Mesodermal cell (in vitro differentiated cells): Measurements from ENCODE around the gene GPR18. TPM values are rescaled to one million over a fixed set of nuclear protein-coding genes. Genes with fewer than 3 reads are reported as not detected.

Source experiments
- H3K27ac ChIP-seq: 2 replicates; pipeline ENCODE4 v1.7.0; 2013; ENCODE audit warnings: mild to moderate bottlenecking, low read depth, low read length, moderate library complexity; ENCODE audit not compliant: severe bottlenecking
- H3K36me3 ChIP-seq: 2 replicates; pipeline ENCODE4 v1.7.1; 2013; ENCODE audit warnings: mild to moderate bottlenecking, low read length, moderate library complexity; ENCODE audit not compliant: control insufficient read depth, insufficient read depth
- H3K4me1 ChIP-seq: one replicate; pipeline ENCODE4 v1.7.1; 2013; ENCODE audit warnings: mild to moderate bottlenecking, low read length; ENCODE audit not compliant: insufficient read depth, control insufficient read depth, poor library complexity, severe bottlenecking
- H3K4me3 ChIP-seq: 2 replicates; pipeline ENCODE4 v1.7.0; 2013; ENCODE audit warnings: low read length, control low read depth, mild to moderate bottlenecking; ENCODE audit not compliant: insufficient read depth, poor library complexity, severe bottlenecking; ENCODE audit errors: extremely low read depth
- H3K9me3 ChIP-seq: 2 replicates; pipeline ENCODE4 v1.7.1; 2013; ENCODE audit warnings: mild to moderate bottlenecking, low read length, moderate library complexity; ENCODE audit not compliant: control insufficient read depth
- whole genome bisulfite sequencing, 2 experiments: methylation state at CpG; one replicate each; pipeline ENCODE4 v1.1.5; 2013; ENCODE audit warnings: missing lambda C conversion rate in 2 of 2; ENCODE audit not compliant: insufficient coverage in 2 of 2; 5-methylcytosine and 5-hydroxymethylcytosine counted together
- polyA plus RNA-seq, 2 experiments: library from polyadenylated mRNA; stranded (reverse); fragments of 50-300 nt; gene quantifications; one replicate each; pipeline ENCODE4 v1.2.3, GENCODE V29; 2013

Gene GPR18, protein sequence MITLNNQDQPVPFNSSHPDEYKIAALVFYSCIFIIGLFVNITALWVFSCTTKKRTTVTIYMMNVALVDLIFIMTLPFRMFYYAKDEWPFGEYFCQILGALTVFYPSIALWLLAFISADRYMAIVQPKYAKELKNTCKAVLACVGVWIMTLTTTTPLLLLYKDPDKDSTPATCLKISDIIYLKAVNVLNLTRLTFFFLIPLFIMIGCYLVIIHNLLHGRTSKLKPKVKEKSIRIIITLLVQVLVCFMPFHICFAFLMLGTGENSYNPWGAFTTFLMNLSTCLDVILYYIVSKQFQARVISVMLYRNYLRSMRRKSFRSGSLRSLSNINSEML
- polyA plus RNA-seq (2013, experiment 1 of 2): not detected
- polyA plus RNA-seq (2013, experiment 2 of 2): not detected

DNA sequence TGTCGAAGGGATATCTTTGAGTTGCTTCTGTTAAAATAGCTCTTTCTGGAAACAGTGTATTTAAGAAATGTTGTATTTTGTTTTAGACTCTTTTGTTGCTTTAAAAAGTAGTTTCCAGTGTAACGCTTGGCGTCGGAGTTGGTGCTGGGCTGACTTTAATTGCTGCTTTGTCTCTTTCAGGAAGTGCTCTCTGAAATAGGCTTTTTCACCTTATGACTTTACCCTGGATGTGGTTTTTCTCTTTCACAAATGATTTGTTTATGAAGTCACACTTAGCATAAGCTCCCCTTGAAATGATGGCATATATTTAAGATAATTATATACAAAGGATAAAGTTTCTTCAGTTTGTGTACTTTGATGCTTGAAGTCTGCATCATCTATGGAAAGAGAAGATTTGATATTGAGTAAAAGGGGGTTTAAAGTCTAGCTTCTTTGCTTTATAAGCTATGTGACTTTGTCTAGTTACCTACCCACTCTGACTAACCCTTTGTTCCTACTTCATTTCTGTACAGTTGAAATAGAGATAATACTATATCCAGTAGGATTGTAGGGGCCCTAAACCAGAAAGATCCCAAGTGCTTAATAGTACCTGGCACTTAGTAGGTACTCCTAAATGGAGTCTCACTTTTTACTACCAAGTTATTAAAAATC, at the start of gene GPR18:
Gene GPR18, minus strand, starts transcription at position 170 of the 651 bp plus-strand sequence. CDS start 2,507 bp downstream, outside the sequence.
- no peak within 1 kb of the TSS for H3K4me3 ChIP-seq
- H3K9me3 ChIP-seq: no peaks in the 10 kb centered on the region
- H3K4me1 ChIP-seq: no peaks in the 10 kb centered on the region
- 91 to 97% methylated on average over 4 of the region's 4 CpGs for WGBS, 2 experiments
- H3K27ac ChIP-seq: no peak within 1 kb of the TSS
- peaks cover 11% of the 10 kb centered on the region for H3K36me3 ChIP-seq

DNA sequence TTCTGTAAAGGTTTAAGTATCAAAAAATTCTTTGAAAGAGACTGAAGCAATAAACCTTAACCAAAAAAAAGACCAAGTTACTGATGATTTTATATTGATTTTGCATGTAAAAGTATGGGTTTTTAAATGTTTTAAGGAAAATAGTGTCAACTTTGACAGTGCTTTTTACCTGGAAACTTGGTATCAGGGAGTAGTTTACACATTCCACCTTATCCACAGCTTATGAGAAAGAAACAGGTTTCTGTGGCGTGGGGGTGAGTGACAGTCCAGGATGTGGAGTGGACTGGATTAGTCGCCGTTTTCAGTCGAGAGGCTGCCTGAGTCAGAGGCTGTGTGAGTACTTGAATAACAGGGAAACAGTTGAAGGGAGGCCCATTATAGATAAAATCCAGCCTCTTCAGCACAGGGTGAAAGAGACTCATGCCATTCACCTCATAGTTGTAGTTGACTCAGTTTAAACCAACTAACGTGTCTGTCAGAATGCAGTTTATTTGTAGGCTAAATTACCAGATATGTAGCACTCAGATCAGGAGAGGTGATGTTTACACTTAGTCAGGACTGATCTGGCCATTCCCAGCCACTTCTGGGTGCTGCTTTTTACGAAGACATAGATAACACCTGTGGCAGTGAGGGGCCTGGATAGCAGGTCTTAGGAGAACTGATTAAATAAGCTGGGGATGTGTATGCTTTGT, 49.6 kb upstream of the GPR18 start:
- peak overlapping the region; percentile 85 for H3K27ac ChIP-seq
- peaks cover 18% of the 10 kb centered on the region for H3K4me1 ChIP-seq
- no peak overlapping the region for H3K4me3 ChIP-seq
- no peaks in the 10 kb centered on the region for H3K36me3 ChIP-seq
- WGBS, 2 experiments: 44 to 47% methylated on average over 3 to 4 of the region's 6 CpGs
- H3K9me3 ChIP-seq: no peaks in the 10 kb centered on the region

DNA sequence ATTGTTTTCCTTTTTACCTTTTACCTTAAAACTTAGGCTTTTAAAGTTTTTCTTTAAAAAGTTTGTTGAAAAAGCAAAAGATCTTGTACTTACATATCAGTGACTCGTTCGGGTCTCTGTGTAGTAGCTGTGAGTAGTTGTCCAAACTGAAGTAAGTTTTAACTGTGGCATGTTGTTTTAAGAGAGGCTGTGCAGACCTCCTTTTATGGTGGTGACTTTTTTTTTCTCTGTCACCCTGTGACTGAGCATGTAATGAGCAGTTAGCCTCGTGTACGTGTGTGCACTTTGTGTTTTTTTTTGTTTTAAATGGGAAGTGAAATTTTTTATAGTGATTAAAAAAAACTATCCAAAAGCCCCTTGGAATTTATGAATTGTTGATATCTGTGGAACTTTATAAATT, 49.1 kb upstream of the GPR18 start, which contains the start of gene GPR183:
Gene GPR183, minus strand, starts transcription at position 153 of the 400 bp plus-strand sequence. CDS start 11,254 bp downstream, outside the sequence.
- Histone ChIP-seq H3K9me3 (no peaks in the 10 kb centered on the region), H3K36me3 (no peaks in the 10 kb centered on the region), H3K27ac (peak within 1 kb of the TSS; percentile 85), H3K4me3 (no peak within 1 kb of the TSS), H3K4me1 (peaks cover 18% of the 10 kb centered on the region)
- WGBS, 2 experiments: 60 to 67% methylated on average over 2 of the region's 4 CpGs

DNA sequence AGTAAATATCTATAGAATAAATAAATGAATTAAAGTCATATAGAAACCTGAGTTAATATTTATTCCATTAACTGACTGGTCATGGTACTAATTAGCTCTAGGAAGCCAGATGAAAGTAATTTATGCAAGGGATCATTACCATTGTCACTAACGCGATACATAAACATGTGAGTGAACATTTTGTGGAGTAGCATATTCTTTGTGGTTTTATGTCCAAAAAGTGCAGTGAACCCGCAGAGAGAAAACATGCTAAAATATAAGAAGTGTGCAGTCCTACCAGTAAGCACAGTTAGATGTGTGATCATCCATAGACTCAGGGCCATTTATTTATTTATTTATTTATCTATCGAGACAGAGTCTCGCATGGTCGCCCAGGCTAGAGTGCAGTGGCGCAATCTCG, 47.4 kb upstream of the GPR18 start:
- Histone ChIP-seq H3K9me3 (no peaks in the 10 kb centered on the region), H3K27ac (no peak overlapping the region), H3K4me3 (no peak overlapping the region), H3K36me3 (no peaks in the 10 kb centered on the region), H3K4me1 (peaks cover 15% of the 10 kb centered on the region)
- WGBS, 2 experiments: 91 to 99% methylated on average over 6 to 7 of the region's 8 CpGs

DNA sequence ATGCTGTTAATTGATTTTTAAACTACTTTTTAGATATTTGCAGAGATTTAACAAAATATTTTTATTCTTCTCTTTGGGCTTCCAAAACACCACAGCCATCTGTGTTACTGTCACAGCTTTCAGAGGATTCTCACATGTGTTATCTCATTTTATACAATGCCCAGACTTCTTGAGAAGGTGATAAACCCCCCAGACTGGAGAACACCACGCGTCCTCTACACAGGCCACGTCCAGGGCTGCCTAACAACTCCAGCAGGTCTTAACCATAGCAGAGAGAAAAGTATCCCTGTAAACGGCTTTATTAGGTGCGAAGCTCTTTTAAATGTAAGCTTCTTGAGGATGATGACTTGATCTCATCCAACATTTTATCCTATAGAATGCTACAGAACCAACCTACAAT, 47.0 kb upstream of the GPR18 start:
- Histone ChIP-seq H3K27ac (no peak overlapping the region), H3K9me3 (no peaks in the 10 kb centered on the region), H3K4me3 (no peak overlapping the region), H3K36me3 (no peaks in the 10 kb centered on the region), H3K4me1 (peaks cover 15% of the 10 kb centered on the region)
- 100% methylated on average over 1 of the region's 5 CpGs for WGBS, 2 experiments

DNA sequence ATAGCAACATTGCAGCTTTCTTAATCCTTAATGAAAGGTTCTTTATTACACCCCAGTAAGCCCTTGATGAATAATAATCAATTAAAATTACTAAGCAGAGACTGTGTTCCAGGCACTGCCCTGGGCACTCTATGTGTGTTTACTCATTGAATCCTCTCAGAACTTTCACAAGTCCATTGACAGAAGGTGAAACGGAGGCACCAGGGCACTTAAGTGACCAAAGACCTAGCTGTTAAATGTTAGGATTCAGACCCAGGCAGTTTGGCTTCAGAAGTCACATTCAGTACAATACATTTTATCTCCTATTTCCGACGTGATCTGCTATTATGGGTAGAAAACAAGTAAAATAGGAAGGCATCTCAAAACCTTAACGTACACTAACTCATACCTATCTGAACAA, 46.4 kb upstream of the GPR18 start:
- no peak overlapping the region for H3K4me3 ChIP-seq
- peaks cover 15% of the 10 kb centered on the region for H3K4me1 ChIP-seq
- WGBS, 2 experiments: 83 to 100% methylated on average over 1 of the region's 4 CpGs
- H3K36me3 ChIP-seq: no peaks in the 10 kb centered on the region
- H3K9me3 ChIP-seq: no peaks in the 10 kb centered on the region
- H3K27ac ChIP-seq: no peak overlapping the region

DNA sequence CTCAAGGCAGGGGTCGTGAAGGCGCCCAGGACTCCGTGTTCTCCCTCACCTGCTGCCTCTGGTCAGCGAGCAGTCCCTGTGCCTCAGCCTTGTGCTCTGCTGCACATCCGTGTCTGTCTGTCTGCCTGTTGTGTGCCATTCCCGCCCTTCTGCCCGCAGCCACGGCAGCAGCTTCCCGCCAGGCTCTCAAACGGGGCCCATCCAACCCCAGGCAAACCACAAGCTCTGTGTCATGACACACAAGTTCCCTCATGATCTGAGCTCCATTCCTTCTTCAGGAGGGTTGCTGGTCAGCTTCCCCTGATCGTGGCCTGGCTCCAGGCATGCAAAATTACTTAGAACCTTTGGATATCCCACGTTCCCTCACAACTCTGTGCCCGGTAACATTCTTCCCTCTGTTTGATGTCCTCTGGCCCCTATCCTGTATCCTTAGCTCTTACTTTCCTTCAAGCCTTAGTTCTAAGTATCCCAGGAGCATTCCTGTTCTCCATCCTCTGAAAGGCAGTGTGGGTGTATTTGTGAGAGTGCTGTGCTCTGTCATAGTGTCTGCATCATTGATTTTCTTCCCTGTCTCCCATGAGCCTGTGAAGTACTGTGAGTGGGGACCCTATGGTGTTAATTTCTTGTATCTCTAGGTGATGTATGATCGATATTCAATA, 45.8 kb upstream of the GPR18 start:
- WGBS, 2 experiments: 95% methylated on average over 8 to 13 of the region's 14 CpGs
- H3K4me1 ChIP-seq: peaks cover 15% of the 10 kb centered on the region
- no peak overlapping the region for H3K27ac ChIP-seq

DNA sequence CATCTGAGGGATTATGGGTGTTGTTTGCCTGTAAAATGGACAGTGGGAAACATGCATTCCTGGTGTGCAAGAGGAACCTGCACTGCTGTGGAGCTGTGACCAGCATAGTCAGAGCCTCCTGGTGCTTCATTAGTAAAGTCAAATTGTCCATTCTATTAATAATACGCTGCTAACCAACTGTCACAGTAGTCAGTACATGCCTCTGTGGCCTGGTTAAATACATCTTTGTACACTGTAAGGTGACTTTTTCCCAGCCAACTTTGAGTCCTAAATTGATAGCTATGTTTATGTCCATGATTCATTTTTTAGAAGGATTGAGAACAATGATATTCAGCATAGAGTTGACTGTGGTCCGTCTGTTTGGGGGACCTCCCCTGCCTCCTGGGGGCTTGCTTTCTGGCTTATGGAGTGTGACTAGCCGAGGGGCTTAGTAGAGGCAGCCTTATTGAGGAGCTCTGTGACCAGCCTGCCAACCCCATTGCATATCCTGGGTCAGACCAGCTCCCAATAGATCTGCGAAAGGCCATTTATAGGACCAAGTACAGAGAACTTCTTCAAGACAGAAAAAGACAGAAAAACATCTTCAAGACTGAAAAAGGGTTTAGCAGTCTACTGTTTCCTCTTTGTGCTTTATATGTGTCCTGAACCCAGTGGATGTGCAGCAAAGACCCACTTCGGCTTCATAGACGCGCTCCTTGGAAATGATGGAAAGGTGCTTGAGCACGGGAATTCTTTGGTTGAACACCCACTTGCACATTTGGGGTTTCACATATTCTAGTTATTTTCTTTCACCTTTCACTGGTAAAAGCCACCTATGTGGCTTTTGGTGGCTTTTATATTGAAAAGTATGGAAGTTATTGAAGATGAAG, 44.7 kb upstream of the GPR18 start:
- Histone ChIP-seq H3K4me1 (peaks cover 7% of the 10 kb centered on the region), H3K36me3 (no peaks in the 10 kb centered on the region), H3K9me3 (no peaks in the 10 kb centered on the region), H3K27ac (no peak overlapping the region), H3K4me3 (no peak overlapping the region)
- 89 to 100% methylated on average over 1 to 4 of the region's 8 CpGs for WGBS, 2 experiments

More for the DNA sequence above, 45.8 kb upstream of the GPR18 start:
- H3K4me3 ChIP-seq: no peak overlapping the region
- no peaks in the 10 kb centered on the region for H3K9me3 ChIP-seq
- H3K36me3 ChIP-seq: no peaks in the 10 kb centered on the region

DNA sequence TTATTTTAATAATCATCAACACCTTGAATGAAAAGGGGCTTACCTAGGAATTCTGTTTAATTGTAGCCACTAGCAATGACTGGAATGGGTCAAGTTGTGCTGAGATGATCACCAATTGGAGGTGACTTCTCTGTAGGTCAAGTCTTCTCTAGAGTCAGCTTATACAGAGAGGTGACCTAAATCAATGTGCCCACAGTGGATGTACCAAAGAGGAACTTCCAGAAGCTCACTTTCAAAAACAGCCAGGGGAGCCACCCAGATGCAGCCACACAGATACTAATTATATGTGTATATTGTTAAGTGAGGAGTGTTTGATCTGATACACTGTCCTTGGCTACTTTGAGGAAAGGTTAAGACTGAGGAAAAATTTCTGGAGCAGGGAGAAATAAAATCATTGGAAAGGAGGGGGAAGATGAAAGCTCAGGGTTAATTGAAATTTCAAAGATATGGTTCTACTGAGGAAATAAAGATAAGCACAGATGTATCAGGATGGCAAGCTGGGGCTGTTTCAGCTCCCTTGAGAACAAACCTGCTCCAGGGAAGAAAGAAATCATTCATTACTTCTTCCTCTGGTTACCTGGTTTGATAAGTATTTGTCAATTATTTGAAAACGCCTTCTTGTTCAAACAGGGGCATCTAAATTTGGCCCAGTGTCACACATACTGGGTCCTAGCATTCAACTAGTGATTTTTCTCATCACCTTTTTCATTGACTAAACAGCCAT, 43.9 kb upstream of the GPR18 start:
- no peaks in the 10 kb centered on the region for H3K36me3 ChIP-seq
- WGBS, 2 experiments: no CpG with 5 or more reads among the region's 1 CpG
- H3K4me1 ChIP-seq: no peaks in the 10 kb centered on the region
- H3K4me3 ChIP-seq: no peak overlapping the region
- H3K9me3 ChIP-seq: no peaks in the 10 kb centered on the region
- no peak overlapping the region for H3K27ac ChIP-seq
